Transverse colon (tissue), 4 donors: ENCODE measurements around the gene KIAA0408.

Experiments
- CTCF ChIP-seq, 5 experiments: fragments of 200-600 bp in 3 of 5; fragments of 450-650 bp in 2 of 5; sonication (generic) in 3 of 5; IDR thresholded peaks; 1 replicate in 2 of 5; 2 replicates in 3 of 5; pipeline ENCODE4 v1.5.1; 2016 to 2017; ENCODE audit warnings: antibody characterized with exemption in 5 of 5, inconsistent platforms in 3 of 5, mild to moderate bottlenecking in 2 of 5, moderate library complexity in 1 of 5
- POLR2A ChIP-seq: fragments of 450-650 bp; IDR thresholded peaks from one replicate; pipeline ENCODE4 v1.6.1; 2016; ENCODE audit warnings: antibody characterized with exemption, mild to moderate bottlenecking, moderate library complexity
- POLR2AphosphoS5 ChIP-seq, 3 donors: sonication (generic); formaldehyde crosslinking; IDR thresholded peaks; one replicate each; pipeline ENCODE4 v1.6.1; 2016; ENCODE audit warnings: antibody characterized with exemption in 3 of 3

- TF ChIP-seq POLR2AphosphoS5 (IDR thresholded peaks at IDR 0.05) (peak; percentile 44 to 67 (median 56)), CTCF (IDR thresholded peaks at IDR 0.05) (no peak), POLR2A (peak; percentile 18)
Observed at GRCh38 chr6:127459231-127459641, at the start of gene KIAA0408.
